Parathyroid adenoma (tissue), 2 donors: ENCODE measurements around the gene VSIG10.

Experiments
- H2AFZ ChIP-seq: fragments of 300-600 bp; sonication (generic); one replicate; pipeline ENCODE4 v1.7.0; 2017; ENCODE audit warnings: antibody characterized with exemption, mild to moderate bottlenecking
- H3K27ac ChIP-seq: fragments of 300-600 bp; sonication (generic); one replicate; pipeline ENCODE4 v1.7.0; 2017
- H3K27me3 ChIP-seq: fragments of 300-600 bp; sonication (generic); one replicate; pipeline ENCODE4 v1.7.0; 2017; ENCODE audit warnings: low read length; ENCODE audit not compliant: control insufficient read depth, insufficient read depth
- H3K36me3 ChIP-seq: fragments of 300-600 bp; sonication (generic); one replicate; pipeline ENCODE4 v1.7.0; 2017; ENCODE audit warnings: low read length; ENCODE audit not compliant: control insufficient read depth, insufficient read depth
- H3K4me1 ChIP-seq: fragments of 300-600 bp; sonication (generic); one replicate; pipeline ENCODE4 v1.7.0; 2017; ENCODE audit warnings: control low read depth
- H3K4me2 ChIP-seq: fragments of 300-600 bp; sonication (generic); one replicate; pipeline ENCODE4 v1.7.0; 2017; ENCODE audit warnings: low read length
- H3K4me3 ChIP-seq: fragments of 300-600 bp; sonication (generic); one replicate; pipeline ENCODE4 v1.7.0; 2017; ENCODE audit warnings: low read depth, low read length
- H3K79me2 ChIP-seq: fragments of 300-600 bp; sonication (generic); one replicate; pipeline ENCODE4 v1.7.0; 2017; ENCODE audit warnings: control low read depth
- H3K9ac ChIP-seq: fragments of 300-600 bp; sonication (generic); one replicate; pipeline ENCODE4 v1.7.0; 2017; ENCODE audit warnings: mild to moderate bottlenecking
- H3K9me3 ChIP-seq: fragments of 300-600 bp; sonication (generic); one replicate; pipeline ENCODE4 v1.7.0; 2017; ENCODE audit warnings: low read length; ENCODE audit not compliant: control insufficient read depth
- TF ChIP-seq, protein P1 (sequence below): fragments of 300-600 bp; sonication (generic); IDR thresholded peaks from one replicate; pipeline ENCODE4 v1.7.0; 2017; ENCODE audit warnings: antibody characterized with exemption, mild to moderate bottlenecking
- donor health status: primary hyperparathyroidism.

The VSIG10 gene

GRCh38 chr12:118125743-118126118 is 21.9 kb upstream of the VSIG10 start:
- Histone ChIP-seq H3K36me3 (no peaks in the 10 kb centered on the region), H3K4me2 (peak overlapping the region; percentile 20), H3K27ac (peak overlapping the region; percentile 74), H3K4me1 (peaks cover 4% of the 10 kb centered on the region), H3K4me3 (no peak overlapping the region), H2AFZ (peak overlapping the region; percentile 89), H3K9me3 (no peaks in the 10 kb centered on the region), H3K79me2 (peaks cover 5% of the 10 kb centered on the region), H3K27me3 (no peaks in the 10 kb centered on the region), H3K9ac (no peak overlapping the region)
- TF ChIP-seq, protein P1, sequence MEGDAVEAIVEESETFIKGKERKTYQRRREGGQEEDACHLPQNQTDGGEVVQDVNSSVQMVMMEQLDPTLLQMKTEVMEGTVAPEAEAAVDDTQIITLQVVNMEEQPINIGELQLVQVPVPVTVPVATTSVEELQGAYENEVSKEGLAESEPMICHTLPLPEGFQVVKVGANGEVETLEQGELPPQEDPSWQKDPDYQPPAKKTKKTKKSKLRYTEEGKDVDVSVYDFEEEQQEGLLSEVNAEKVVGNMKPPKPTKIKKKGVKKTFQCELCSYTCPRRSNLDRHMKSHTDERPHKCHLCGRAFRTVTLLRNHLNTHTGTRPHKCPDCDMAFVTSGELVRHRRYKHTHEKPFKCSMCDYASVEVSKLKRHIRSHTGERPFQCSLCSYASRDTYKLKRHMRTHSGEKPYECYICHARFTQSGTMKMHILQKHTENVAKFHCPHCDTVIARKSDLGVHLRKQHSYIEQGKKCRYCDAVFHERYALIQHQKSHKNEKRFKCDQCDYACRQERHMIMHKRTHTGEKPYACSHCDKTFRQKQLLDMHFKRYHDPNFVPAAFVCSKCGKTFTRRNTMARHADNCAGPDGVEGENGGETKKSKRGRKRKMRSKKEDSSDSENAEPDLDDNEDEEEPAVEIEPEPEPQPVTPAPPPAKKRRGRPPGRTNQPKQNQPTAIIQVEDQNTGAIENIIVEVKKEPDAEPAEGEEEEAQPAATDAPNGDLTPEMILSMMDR: no peak

DNA sequence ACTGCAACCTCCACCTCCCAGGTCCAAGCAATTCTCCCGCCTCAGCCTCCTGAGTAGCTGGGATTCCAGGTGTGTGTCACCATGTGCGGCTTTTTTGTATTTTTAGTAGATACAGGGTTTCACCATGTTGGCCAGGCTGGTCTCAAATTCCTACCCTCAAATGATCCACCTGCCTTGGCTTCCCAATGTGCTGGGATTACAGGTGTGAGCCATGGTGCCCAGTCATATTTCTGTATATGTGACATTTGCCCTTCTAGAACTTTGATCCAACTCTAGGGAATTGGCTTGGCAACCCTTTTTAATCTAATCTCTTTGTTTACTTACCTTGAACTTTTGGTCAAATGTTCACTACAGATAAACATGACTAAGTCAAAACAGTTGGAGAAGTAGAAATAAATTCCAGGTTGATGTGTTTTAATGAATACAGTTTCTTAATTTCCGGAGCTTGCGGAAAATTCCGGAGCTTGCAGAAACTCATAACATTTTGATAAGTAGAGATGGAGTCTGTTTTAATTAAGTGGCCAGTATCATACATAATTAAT is 20.6 kb upstream of the VSIG10 start:
- no peak overlapping the region for H3K4me2 ChIP-seq
- H2AFZ ChIP-seq: no peak overlapping the region
- no peaks in the 10 kb centered on the region for H3K9me3 ChIP-seq
- TF ChIP-seq, protein P1: no peak
- no peaks in the 10 kb centered on the region for H3K36me3 ChIP-seq
- peaks cover 3% of the 10 kb centered on the region for H3K79me2 ChIP-seq
- no peaks in the 10 kb centered on the region for H3K27me3 ChIP-seq
- peaks cover 4% of the 10 kb centered on the region for H3K4me1 ChIP-seq
- no peak overlapping the region for H3K27ac ChIP-seq
- H3K9ac ChIP-seq: no peak overlapping the region
- H3K4me3 ChIP-seq: no peak overlapping the region

DNA sequence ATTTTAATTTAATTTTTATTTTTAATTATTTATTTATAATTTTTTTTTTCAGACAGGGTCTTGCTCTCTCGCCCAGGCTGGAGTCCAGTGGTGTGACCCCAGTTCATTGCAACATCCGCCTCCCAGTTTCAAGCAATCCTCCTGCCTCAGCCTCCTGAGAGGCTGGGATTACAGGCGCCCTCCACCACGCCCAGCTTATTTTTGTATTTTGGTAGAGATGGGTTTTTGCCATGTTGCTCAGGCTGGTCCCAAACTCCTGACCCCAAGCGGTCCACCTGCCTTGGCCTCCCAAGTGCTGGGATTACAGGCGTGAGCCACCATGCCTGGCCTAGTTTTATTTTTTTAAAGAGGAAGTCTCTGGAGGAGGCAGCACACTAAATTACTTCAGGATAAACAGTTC is 18.5 kb upstream of the VSIG10 start:
- Histone ChIP-seq H3K9ac (no peak overlapping the region), H3K9me3 (no peaks in the 10 kb centered on the region), H3K27me3 (no peaks in the 10 kb centered on the region), H3K27ac (no peak overlapping the region), H3K4me1 (peaks cover 4% of the 10 kb centered on the region), H3K36me3 (no peaks in the 10 kb centered on the region), H2AFZ (no peak overlapping the region), H3K4me2 (no peak overlapping the region), H3K79me2 (no peaks in the 10 kb centered on the region), H3K4me3 (no peak overlapping the region)
- TF ChIP-seq, protein P1: no peak

GRCh38 chr12:118120579-118121363 is 17.0 kb upstream of the VSIG10 start:
- Histone ChIP-seq H3K27ac (peak overlapping the region; percentile 68), H2AFZ (peak overlapping the region; percentile 68), H3K4me2 (peak overlapping the region; percentile 67), H3K4me1 (peaks cover 4% of the 10 kb centered on the region), H3K4me3 (peak overlapping the region; percentile 7), H3K9me3 (no peaks in the 10 kb centered on the region), H3K27me3 (no peaks in the 10 kb centered on the region), H3K79me2 (no peaks in the 10 kb centered on the region), H3K36me3 (no peaks in the 10 kb centered on the region), H3K9ac (no peak overlapping the region)
- TF ChIP-seq, protein P1: peak; percentile 34
